RWPE2 (cell line): ENCODE measurements around the gene MFAP2.
"Not testable (repeated sequence)": the region's sequence is repeated elsewhere in the genome, so short reads cannot be mapped to it uniquely, and the experiment has no call there.

Source experiments
- ATAC-seq: fragments of 200-7000 bp; cut with Tn5 transposase; 3 replicates; pipeline ENCODE4 v1.9.1; 2021; ENCODE audit warnings: low read depth
- DNase-seq: peaks from one replicate; pipeline ENCODE4 v3.0.0-alpha.2; 2020; ENCODE audit warnings: low spot score
- H3K27ac ChIP-seq: fragments of 450-650 bp; 2 replicates; pipeline ENCODE4 v1.5.1; 2017; ENCODE audit warnings: mild to moderate bottlenecking; ENCODE audit not compliant: poor library complexity, severe bottlenecking
- H3K27me3 ChIP-seq: fragments of 250-450 bp; sonication (Bioruptor Pico); 2 replicates; pipeline ENCODE4 v1.5.1; 2021; ENCODE audit warnings: mild to moderate bottlenecking, moderate library complexity; ENCODE audit not compliant: insufficient read depth, poor library complexity, severe bottlenecking
- H3K36me3 ChIP-seq: fragments of 250-450 bp; sonication (Bioruptor Pico); 2 replicates; pipeline ENCODE4 v1.5.1; 2020; ENCODE audit warnings: low read depth, mild to moderate bottlenecking, moderate library complexity
- H3K4me1 ChIP-seq: fragments of 250-450 bp; sonication (Bioruptor Pico); 2 replicates; pipeline ENCODE4 v1.5.1; 2021; ENCODE audit warnings: mild to moderate bottlenecking, moderate library complexity; ENCODE audit not compliant: insufficient read depth, poor library complexity, severe bottlenecking
- H3K4me3 ChIP-seq: fragments of 250-450 bp; sonication (Bioruptor Pico); 2 replicates; pipeline ENCODE4 v1.5.1; 2021; ENCODE audit warnings: mild to moderate bottlenecking, moderate library complexity; ENCODE audit not compliant: severe bottlenecking
- H3K9me3 ChIP-seq: fragments of 250-450 bp; sonication (Bioruptor Pico); 2 replicates; pipeline ENCODE4 v1.5.1; 2021; ENCODE audit warnings: mild to moderate bottlenecking, moderate library complexity; ENCODE audit not compliant: severe bottlenecking
- CTCF ChIP-seq: fragments of 450-650 bp; IDR thresholded peaks from one replicate; pipeline ENCODE4 v1.5.1; 2017; ENCODE audit warnings: mild to moderate bottlenecking, moderate library complexity; ENCODE audit not compliant: poor library complexity, severe bottlenecking

Gene MFAP2

GRCh38 chr1:16968372-16968771 is 12.0 kb downstream of the MFAP2 start:
- H3K36me3 ChIP-seq: no peaks in the 10 kb centered on the region
- no peaks in the 10 kb centered on the region for H3K9me3 ChIP-seq
- H3K4me3 ChIP-seq: no peak overlapping the region
- no peak overlapping the region for H3K27ac ChIP-seq
- no peak for DNase-seq
- no peaks in the 10 kb centered on the region for H3K27me3 ChIP-seq
- no peaks in the 10 kb centered on the region for H3K4me1 ChIP-seq
- TF ChIP-seq CTCF: no peak
- ATAC-seq: no peak

GRCh38 chr1:16967962-16968361 is 12.5 kb downstream of the MFAP2 start:
- no peaks in the 10 kb centered on the region for H3K9me3 ChIP-seq
- H3K27me3 ChIP-seq: no peaks in the 10 kb centered on the region

GRCh38 chr1:16967095-16967575 is 13.3 kb downstream of the MFAP2 start:
- no peak overlapping the region for H3K27ac ChIP-seq
- no peak overlapping the region for H3K4me3 ChIP-seq
- no peaks in the 10 kb centered on the region for H3K9me3 ChIP-seq
- no peaks in the 10 kb centered on the region for H3K27me3 ChIP-seq
- ATAC-seq (peak; percentile 33; the same call in 2 of the 3 replicates), DNase-seq (peak; percentile 56)
- no peaks in the 10 kb centered on the region for H3K36me3 ChIP-seq
- H3K4me1 ChIP-seq: no peaks in the 10 kb centered on the region
- no peak for TF ChIP-seq CTCF

More at GRCh38 chr1:16967962-16968361, 12.5 kb downstream of the MFAP2 start:
- Histone ChIP-seq H3K4me1 (no peaks in the 10 kb centered on the region), H3K36me3 (no peaks in the 10 kb centered on the region), H3K27ac (no peak overlapping the region), H3K4me3 (no peak overlapping the region)
- no peak for TF ChIP-seq CTCF
- ATAC-seq: no peak
- DNase-seq: no peak

- Histone ChIP-seq H3K4me1 (no peaks in the 10 kb centered on the region), H3K9me3 (no peaks in the 10 kb centered on the region), H3K27me3 (no peaks in the 10 kb centered on the region), H3K27ac (no peak overlapping the region), H3K36me3 (no peaks in the 10 kb centered on the region), H3K4me3 (no peak overlapping the region)
- ATAC-seq (no peak), DNase-seq (no peak)
- TF ChIP-seq CTCF: no peak
Measured at GRCh38 chr1:16966282-16966681, 14.1 kb downstream of the MFAP2 start.

- H3K9me3 ChIP-seq: no peaks in the 10 kb centered on the region
- no peak overlapping the region for H3K4me3 ChIP-seq
- ATAC-seq (no peak), DNase-seq (no peak)
- H3K4me1 ChIP-seq: no peaks in the 10 kb centered on the region
- no peaks in the 10 kb centered on the region for H3K27me3 ChIP-seq
- no peak for TF ChIP-seq CTCF
- no peaks in the 10 kb centered on the region for H3K36me3 ChIP-seq
- H3K27ac ChIP-seq: no peak overlapping the region
Measured at GRCh38 chr1:16965486-16966067, 14.8 kb downstream of the MFAP2 start.

- ATAC-seq, H3K27me3 ChIP-seq, H3K27ac ChIP-seq, DNase-seq, H3K4me3 ChIP-seq, H3K4me1 ChIP-seq, H3K36me3 ChIP-seq, H3K9me3 ChIP-seq: not testable (repeated sequence)
Measured at GRCh38 chr1:16964169-16964568, 16.3 kb downstream of the MFAP2 start.
